ENCODE data around the gene HAND2. TPM values are rescaled to one million over a fixed set of nuclear protein-coding genes. Genes with fewer than 3 reads are reported as not detected.

Gene HAND2
- total and polyA plus RNA-seq, 2 experiments from 2014 or later, result 0.15 TPM; not detected in 1

DNA sequence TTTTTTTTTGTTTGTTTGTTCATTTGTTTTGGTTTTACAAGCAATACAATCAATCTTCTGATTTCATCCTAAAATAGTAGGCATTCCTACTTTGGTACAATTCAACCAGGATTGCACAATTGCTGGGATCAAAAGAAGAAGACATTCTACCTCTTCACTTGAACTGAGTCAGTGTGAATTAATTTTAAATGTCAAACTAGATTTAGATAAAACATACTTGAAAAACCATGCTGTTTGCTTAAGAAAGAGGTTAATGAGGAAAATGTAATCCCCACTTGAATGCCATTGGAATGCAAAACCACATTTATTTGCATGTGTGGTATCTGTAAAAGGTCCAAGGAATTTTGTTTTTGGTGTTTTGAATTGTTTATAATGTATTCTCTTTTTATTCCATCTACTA is 40.5 kb downstream of the HAND2 start:
- peaks cover 30% of the 10 kb centered on the region for H3K4me1 Mint-ChIP-seq
- Histone ChIP-seq H3F3A (replicated peaks; ENCODE audit: low read depth) (no peaks in the 10 kb centered on the region), H2AFZ (no peak overlapping the region), H3K4me2 (peak overlapping the region; percentile 22; the same call in 1 of the 2 replicates), H3K9me2 (ENCODE audit: insufficient read depth) (no peaks in the 10 kb centered on the region), H3K4me3 (no peak overlapping the region), H3K27ac (ENCODE audit: low read depth) (no peak overlapping the region), H3K4me1 (ENCODE audit: insufficient read depth) (peaks cover 33% of the 10 kb centered on the region), H3K27me3 (ENCODE audit: insufficient read depth) (peaks cover 33% of the 10 kb centered on the region), H3K36me3 (ENCODE audit: insufficient read depth) (no peaks in the 10 kb centered on the region), H4K20me1 (replicated peaks; ENCODE audit: insufficient read depth) (no peaks in the 10 kb centered on the region), H3K79me2 (replicated peaks; ENCODE audit: insufficient read depth) (no peaks in the 10 kb centered on the region)
- DNase-seq (ENCODE audit: low spot score) (no peak), ATAC-seq (no peak)
- no peaks in the 10 kb centered on the region; the same call in 2 of the 3 replicates for H3K9me3 Mint-ChIP-seq
- H3K36me3 Mint-ChIP-seq (ENCODE audit: low read depth), result no peaks in the 10 kb centered on the region
- peak overlapping the region; percentile 14; the same call in 1 of the 3 replicates for H3K4me3 Mint-ChIP-seq
- peaks cover 21% of the 10 kb centered on the region for H3K27me3 Mint-ChIP-seq (ENCODE audit: insufficient read depth, low read depth, poor library complexity)
- no peak overlapping the region for H3K27ac Mint-ChIP-seq
- TF ChIP-seq ZNF114 (CRISPR knock-in tag; IDR thresholded peaks at IDR 0.05) (no peak), EZH2phosphoT487 (IDR thresholded peaks at IDR 0.05; ENCODE audit: unreplicated experiment) (no peak), NANOG (IDR thresholded peaks at IDR 0.05; ENCODE audit: borderline replicate concordance) (peak; percentile 94), JUNB (IDR thresholded peaks at IDR 0.05; ENCODE audit: unreplicated experiment) (no peak)
- TF ChIP-seq, protein P1, sequence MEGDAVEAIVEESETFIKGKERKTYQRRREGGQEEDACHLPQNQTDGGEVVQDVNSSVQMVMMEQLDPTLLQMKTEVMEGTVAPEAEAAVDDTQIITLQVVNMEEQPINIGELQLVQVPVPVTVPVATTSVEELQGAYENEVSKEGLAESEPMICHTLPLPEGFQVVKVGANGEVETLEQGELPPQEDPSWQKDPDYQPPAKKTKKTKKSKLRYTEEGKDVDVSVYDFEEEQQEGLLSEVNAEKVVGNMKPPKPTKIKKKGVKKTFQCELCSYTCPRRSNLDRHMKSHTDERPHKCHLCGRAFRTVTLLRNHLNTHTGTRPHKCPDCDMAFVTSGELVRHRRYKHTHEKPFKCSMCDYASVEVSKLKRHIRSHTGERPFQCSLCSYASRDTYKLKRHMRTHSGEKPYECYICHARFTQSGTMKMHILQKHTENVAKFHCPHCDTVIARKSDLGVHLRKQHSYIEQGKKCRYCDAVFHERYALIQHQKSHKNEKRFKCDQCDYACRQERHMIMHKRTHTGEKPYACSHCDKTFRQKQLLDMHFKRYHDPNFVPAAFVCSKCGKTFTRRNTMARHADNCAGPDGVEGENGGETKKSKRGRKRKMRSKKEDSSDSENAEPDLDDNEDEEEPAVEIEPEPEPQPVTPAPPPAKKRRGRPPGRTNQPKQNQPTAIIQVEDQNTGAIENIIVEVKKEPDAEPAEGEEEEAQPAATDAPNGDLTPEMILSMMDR (conservative IDR thresholded peaks at IDR 0.05; ENCODE audit: low read depth in 2 of 2), result no peak

DNA sequence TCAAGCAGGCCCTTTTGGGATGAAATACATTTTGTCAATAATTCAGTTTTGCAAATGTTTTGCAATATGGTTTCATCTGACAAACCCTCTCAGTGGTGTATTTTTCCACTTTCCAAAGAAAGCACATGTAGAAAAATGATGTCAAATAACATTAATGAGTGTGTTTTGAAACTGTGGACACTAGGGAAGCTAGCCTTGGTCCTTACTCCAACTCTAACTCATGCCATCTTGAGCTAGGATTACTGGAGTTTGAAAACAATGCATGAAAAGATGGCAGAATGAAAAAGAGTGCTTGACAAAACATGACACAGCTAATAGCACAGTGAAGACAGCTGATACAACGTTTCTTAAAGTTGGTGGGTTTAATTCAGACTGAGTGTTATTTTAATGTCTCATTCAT is 41.4 kb downstream of the HAND2 start:
- Histone ChIP-seq H3K27me3 (ENCODE audit: insufficient read depth) (peaks cover 26% of the 10 kb centered on the region), H2AFZ (no peak overlapping the region), H3K4me3 (no peak overlapping the region), H3K4me1 (ENCODE audit: insufficient read depth) (peaks cover 27% of the 10 kb centered on the region), H4K20me1 (replicated peaks; ENCODE audit: insufficient read depth) (no peaks in the 10 kb centered on the region), H3K9me2 (ENCODE audit: insufficient read depth) (no peaks in the 10 kb centered on the region), H3K36me3 (ENCODE audit: insufficient read depth) (no peaks in the 10 kb centered on the region), H3K4me2 (no peak overlapping the region), H3K79me2 (replicated peaks; ENCODE audit: insufficient read depth) (no peaks in the 10 kb centered on the region), H3F3A (replicated peaks; ENCODE audit: low read depth) (no peaks in the 10 kb centered on the region), H3K27ac (ENCODE audit: low read depth) (no peak overlapping the region)
- TF ChIP-seq ZNF331 (CRISPR knock-in tag; IDR thresholded peaks at IDR 0.05; ENCODE audit: low read depth) (no peak), EZH2phosphoT487 (IDR thresholded peaks at IDR 0.05; ENCODE audit: unreplicated experiment) (no peak)
- TF ChIP-seq, protein P2, sequence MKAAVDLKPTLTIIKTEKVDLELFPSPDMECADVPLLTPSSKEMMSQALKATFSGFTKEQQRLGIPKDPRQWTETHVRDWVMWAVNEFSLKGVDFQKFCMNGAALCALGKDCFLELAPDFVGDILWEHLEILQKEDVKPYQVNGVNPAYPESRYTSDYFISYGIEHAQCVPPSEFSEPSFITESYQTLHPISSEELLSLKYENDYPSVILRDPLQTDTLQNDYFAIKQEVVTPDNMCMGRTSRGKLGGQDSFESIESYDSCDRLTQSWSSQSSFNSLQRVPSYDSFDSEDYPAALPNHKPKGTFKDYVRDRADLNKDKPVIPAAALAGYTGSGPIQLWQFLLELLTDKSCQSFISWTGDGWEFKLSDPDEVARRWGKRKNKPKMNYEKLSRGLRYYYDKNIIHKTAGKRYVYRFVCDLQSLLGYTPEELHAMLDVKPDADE (IDR thresholded peaks at IDR 0.05), result no peak
- peaks cover 13% of the 10 kb centered on the region for H3K27me3 Mint-ChIP-seq (ENCODE audit: insufficient read depth, low read depth, poor library complexity)
- ATAC-seq (no peak), DNase-seq (ENCODE audit: low spot score) (no peak)
- no peaks in the 10 kb centered on the region; the same call in 2 of the 3 replicates for H3K9me3 Mint-ChIP-seq
- no peak overlapping the region for H3K4me3 Mint-ChIP-seq
- no peaks in the 10 kb centered on the region for H3K36me3 Mint-ChIP-seq (ENCODE audit: low read depth)
- peaks cover 29% of the 10 kb centered on the region for H3K4me1 Mint-ChIP-seq
- H3K27ac Mint-ChIP-seq, result no peak overlapping the region; the same call in 1 of the 2 replicates

DNA sequence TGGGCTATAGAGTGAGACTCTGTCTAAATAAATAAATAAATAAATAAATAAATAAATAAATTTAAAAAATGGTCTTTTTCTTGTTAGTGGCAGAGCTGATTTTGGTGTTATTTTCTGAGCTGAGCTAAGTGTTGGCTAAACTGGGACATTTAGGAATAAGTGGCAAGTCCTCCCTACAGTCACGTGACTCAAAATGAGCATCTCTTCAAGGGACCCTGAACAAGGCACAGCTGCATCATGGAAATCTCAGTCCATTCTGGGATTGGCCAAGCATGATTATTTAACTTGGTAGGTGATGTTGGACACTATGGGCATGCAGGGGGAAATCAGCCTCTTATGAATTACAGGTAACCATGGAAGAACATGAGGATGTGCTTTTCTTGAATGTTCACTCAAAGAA is 42.0 kb downstream of the HAND2 start:
- Histone ChIP-seq H3K9me2 (ENCODE audit: insufficient read depth) (no peaks in the 10 kb centered on the region), H3K4me2 (no peak overlapping the region), H3K27ac (ENCODE audit: low read depth) (no peak overlapping the region), H3K79me2 (replicated peaks; ENCODE audit: insufficient read depth) (no peaks in the 10 kb centered on the region), H3K27me3 (ENCODE audit: insufficient read depth) (peaks cover 20% of the 10 kb centered on the region), H3K4me1 (ENCODE audit: insufficient read depth) (peaks cover 26% of the 10 kb centered on the region), H3K36me3 (ENCODE audit: insufficient read depth) (no peaks in the 10 kb centered on the region), H3F3A (replicated peaks; ENCODE audit: low read depth) (no peaks in the 10 kb centered on the region), H4K20me1 (replicated peaks; ENCODE audit: insufficient read depth) (no peaks in the 10 kb centered on the region), H2AFZ (no peak overlapping the region), H3K4me3 (no peak overlapping the region)
- no peak for ATAC-seq
- Mint-ChIP-seq H3K9me3 (no peaks in the 10 kb centered on the region; the same call in 2 of the 3 replicates), H3K4me3 (no peak overlapping the region), H3K27ac (no peak overlapping the region), H3K4me1 (peaks cover 29% of the 10 kb centered on the region), H3K36me3 (ENCODE audit: low read depth) (no peaks in the 10 kb centered on the region), H3K27me3 (ENCODE audit: insufficient read depth, low read depth, poor library complexity) (peaks cover 8% of the 10 kb centered on the region)
- DNase-seq (ENCODE audit: low spot score), result no peak
- TF ChIP-seq EZH2 (IDR thresholded peaks at IDR 0.05; ENCODE audit: low read depth, unreplicated experiment) (no peak), JUNB (IDR thresholded peaks at IDR 0.05; ENCODE audit: unreplicated experiment) (no peak), CREB1 (CRISPR knock-in tag; IDR thresholded peaks at IDR 0.05; ENCODE audit: low read depth) (no peak), STAT1 (IDR thresholded peaks at IDR 0.05; ENCODE audit: unreplicated experiment) (no peak), NANOG (IDR thresholded peaks at IDR 0.05; ENCODE audit: borderline replicate concordance) (no peak), ZNF114 (CRISPR knock-in tag; IDR thresholded peaks at IDR 0.05) (no peak), EZH2phosphoT487 (IDR thresholded peaks at IDR 0.05; ENCODE audit: unreplicated experiment) (no peak)
- TF ChIP-seq, protein P2 (IDR thresholded peaks at IDR 0.05), result no peak
- TF ChIP-seq, protein P3, sequence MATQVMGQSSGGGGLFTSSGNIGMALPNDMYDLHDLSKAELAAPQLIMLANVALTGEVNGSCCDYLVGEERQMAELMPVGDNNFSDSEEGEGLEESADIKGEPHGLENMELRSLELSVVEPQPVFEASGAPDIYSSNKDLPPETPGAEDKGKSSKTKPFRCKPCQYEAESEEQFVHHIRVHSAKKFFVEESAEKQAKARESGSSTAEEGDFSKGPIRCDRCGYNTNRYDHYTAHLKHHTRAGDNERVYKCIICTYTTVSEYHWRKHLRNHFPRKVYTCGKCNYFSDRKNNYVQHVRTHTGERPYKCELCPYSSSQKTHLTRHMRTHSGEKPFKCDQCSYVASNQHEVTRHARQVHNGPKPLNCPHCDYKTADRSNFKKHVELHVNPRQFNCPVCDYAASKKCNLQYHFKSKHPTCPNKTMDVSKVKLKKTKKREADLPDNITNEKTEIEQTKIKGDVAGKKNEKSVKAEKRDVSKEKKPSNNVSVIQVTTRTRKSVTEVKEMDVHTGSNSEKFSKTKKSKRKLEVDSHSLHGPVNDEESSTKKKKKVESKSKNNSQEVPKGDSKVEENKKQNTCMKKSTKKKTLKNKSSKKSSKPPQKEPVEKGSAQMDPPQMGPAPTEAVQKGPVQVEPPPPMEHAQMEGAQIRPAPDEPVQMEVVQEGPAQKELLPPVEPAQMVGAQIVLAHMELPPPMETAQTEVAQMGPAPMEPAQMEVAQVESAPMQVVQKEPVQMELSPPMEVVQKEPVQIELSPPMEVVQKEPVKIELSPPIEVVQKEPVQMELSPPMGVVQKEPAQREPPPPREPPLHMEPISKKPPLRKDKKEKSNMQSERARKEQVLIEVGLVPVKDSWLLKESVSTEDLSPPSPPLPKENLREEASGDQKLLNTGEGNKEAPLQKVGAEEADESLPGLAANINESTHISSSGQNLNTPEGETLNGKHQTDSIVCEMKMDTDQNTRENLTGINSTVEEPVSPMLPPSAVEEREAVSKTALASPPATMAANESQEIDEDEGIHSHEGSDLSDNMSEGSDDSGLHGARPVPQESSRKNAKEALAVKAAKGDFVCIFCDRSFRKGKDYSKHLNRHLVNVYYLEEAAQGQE (IDR thresholded peaks at IDR 0.05; ENCODE audit: unreplicated experiment), result no peak

Measured in GM23338 (cell line).